Measurements from ENCODE around the gene DHX9.

DNA sequence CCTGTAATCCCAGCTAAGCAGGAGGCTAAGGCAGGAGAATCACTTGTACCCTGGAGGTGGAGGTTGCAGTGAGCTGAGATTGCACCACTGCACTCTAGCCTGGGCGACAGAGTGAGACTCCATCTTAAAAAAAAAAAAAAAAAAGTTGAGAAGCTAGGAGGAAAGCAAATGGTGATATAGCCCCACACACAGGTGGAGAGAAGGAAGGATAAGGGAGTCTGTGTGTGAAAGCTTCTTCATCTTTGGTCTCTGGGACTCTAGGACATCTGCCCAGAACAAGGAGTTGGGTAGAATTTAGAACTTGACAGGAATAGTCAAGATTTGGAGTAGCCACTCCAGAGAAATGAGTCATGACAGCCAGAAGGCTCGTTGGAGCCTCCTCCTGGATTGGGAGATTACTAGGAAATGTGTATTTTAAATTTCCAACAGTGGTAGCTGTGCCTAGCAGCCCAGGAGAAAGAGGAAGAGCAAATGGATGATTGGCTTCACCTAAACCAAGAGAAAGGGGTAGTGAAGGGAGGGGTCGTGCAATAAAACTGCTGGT is 29.7 kb upstream of the DHX9 start:
- TF ChIP-seq, protein P1, sequence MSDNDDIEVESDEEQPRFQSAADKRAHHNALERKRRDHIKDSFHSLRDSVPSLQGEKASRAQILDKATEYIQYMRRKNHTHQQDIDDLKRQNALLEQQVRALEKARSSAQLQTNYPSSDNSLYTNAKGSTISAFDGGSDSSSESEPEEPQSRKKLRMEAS (IDR thresholded peaks at IDR 0.05), result no peak
- TF ChIP-seq EP300 (IDR thresholded peaks at IDR 0.05; ENCODE audit: borderline replicate concordance) (no peak), CREB1 (IDR thresholded peaks at IDR 0.05; ENCODE audit: low read depth) (no peak), TAF1 (IDR thresholded peaks at IDR 0.05; ENCODE audit: low read depth) (no peak), ZBTB7A (IDR thresholded peaks at IDR 0.05; ENCODE audit: low read depth) (no peak), FOXM1 (IDR thresholded peaks at IDR 0.05; ENCODE audit: borderline replicate concordance, low read depth) (no peak), TCF12 (IDR thresholded peaks at IDR 0.05; ENCODE audit: low read depth) (no peak), YY1 (IDR thresholded peaks at IDR 0.05; ENCODE audit: low read depth) (no peak), NFIC (IDR thresholded peaks at IDR 0.05) (no peak), TEAD4 (IDR thresholded peaks at IDR 0.05) (no peak), RAD21 (IDR thresholded peaks at IDR 0.05; ENCODE audit: low read depth) (no peak)
- TF ChIP-seq, protein P2, sequence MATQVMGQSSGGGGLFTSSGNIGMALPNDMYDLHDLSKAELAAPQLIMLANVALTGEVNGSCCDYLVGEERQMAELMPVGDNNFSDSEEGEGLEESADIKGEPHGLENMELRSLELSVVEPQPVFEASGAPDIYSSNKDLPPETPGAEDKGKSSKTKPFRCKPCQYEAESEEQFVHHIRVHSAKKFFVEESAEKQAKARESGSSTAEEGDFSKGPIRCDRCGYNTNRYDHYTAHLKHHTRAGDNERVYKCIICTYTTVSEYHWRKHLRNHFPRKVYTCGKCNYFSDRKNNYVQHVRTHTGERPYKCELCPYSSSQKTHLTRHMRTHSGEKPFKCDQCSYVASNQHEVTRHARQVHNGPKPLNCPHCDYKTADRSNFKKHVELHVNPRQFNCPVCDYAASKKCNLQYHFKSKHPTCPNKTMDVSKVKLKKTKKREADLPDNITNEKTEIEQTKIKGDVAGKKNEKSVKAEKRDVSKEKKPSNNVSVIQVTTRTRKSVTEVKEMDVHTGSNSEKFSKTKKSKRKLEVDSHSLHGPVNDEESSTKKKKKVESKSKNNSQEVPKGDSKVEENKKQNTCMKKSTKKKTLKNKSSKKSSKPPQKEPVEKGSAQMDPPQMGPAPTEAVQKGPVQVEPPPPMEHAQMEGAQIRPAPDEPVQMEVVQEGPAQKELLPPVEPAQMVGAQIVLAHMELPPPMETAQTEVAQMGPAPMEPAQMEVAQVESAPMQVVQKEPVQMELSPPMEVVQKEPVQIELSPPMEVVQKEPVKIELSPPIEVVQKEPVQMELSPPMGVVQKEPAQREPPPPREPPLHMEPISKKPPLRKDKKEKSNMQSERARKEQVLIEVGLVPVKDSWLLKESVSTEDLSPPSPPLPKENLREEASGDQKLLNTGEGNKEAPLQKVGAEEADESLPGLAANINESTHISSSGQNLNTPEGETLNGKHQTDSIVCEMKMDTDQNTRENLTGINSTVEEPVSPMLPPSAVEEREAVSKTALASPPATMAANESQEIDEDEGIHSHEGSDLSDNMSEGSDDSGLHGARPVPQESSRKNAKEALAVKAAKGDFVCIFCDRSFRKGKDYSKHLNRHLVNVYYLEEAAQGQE (IDR thresholded peaks at IDR 0.05; ENCODE audit: low read depth), result no peak
- TF ChIP-seq, protein P3, sequence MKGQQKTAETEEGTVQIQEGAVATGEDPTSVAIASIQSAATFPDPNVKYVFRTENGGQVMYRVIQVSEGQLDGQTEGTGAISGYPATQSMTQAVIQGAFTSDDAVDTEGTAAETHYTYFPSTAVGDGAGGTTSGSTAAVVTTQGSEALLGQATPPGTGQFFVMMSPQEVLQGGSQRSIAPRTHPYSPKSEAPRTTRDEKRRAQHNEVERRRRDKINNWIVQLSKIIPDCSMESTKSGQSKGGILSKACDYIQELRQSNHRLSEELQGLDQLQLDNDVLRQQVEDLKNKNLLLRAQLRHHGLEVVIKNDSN (IDR thresholded peaks at IDR 0.05), result no peak

Measured in Ishikawa (cell line).